Thoracic aorta (tissue), 2 donors: Measurements from ENCODE around the gene CRYZL1. TPM values are rescaled to one million over a fixed set of nuclear protein-coding genes. Genes with fewer than 3 reads are reported as not detected.

Experiments used
- ATAC-seq: fragments of 150-250 bp; one replicate; pipeline ENCODE4 v1.8.0; 2017; ENCODE audit warnings: low read depth; ENCODE audit not compliant: insufficient number of reproducible peaks, low FRiP score
- DNase-seq: peaks from one replicate; pipeline ENCODE4 v3.0.0-alpha.2; 2020; ENCODE audit warnings: low spot score
- H3K27ac ChIP-seq, 2 donors: fragments of 200-600 bp; sonication (generic); 1 replicate in 1 of 2; 2 replicates in 1 of 2; pipeline ENCODE4 v1.5.1; 2016; ENCODE audit warnings: mild to moderate bottlenecking in 2 of 2, moderate library complexity in 2 of 2
- H3K27me3 ChIP-seq: fragments of 200-600 bp; sonication (generic); replicated peaks from 2 replicates; pipeline ENCODE4 v1.6.0; 2016; ENCODE audit warnings: mild to moderate bottlenecking; ENCODE audit not compliant: insufficient read depth
- H3K36me3 ChIP-seq: fragments of 200-600 bp; sonication (generic); one replicate; pipeline ENCODE4 v1.5.1; 2016
- H3K4me1 ChIP-seq, 2 donors: fragments of 200-600 bp; sonication (generic); 1 replicate in 1 of 2; 2 replicates in 1 of 2; pipeline versions ENCODE4 v1.5.1 to v1.6.0; 2016; ENCODE audit warnings: low read depth in 2 of 2, mild to moderate bottlenecking in 1 of 2; ENCODE audit not compliant: control insufficient read depth in 1 of 2
- H3K4me3 ChIP-seq: fragments of 200-600 bp; sonication (generic); 2 replicates; pipeline ENCODE4 v1.5.1; 2016; ENCODE audit warnings: mild to moderate bottlenecking
- H3K9me3 ChIP-seq: fragments of 200-600 bp; sonication (generic); 2 replicates; pipeline ENCODE4 v1.5.1; 2016
- total RNA-seq, 2 donors: library from RNA; depleted of rRNA; stranded (reverse); fragments of >200 nt; gene quantifications; one replicate each; pipeline versions ENCODE4 v1.1.0 to v1.2.3, GENCODE V29; 2016
- TF ChIP-seq, protein P1 (sequence below): fragments of 200-600 bp; sonication (generic); IDR thresholded peaks from one replicate; pipeline ENCODE4 v1.5.1; 2019; ENCODE audit warnings: antibody characterized with exemption

The CRYZL1 gene
- total RNA-seq, 2 donors from 2014 or later = 26.8 to 61.4 TPM

DNA sequence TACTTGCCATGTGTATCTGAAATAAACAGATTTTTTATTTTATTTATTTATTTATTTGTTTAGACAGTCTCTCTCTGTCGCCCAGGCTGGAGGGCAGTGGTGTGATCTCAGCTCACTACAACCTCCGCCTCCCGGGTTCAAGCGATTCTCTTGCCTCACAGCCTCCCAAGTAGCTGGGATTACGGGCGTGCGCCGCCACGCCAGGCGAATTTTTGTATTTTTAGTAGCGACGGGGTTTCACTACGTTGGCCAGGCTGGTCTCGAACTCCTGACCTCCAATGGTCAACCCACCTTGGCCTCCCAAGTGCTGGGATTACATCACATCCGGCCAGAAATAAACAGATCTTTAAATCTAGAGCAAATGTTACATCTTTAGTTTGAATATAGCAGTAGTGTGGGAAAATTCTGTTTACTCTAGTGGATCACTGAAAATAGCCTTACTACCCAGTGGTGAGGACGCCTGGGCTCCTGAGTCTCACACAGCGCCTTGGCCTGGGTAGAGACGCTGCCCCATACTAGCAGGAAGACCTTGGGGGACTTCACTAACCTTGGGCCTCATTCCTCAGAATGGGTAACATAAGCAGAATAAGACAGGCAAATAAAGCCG lies 100.3 kb downstream of the CRYZL1 start:
- DNase-seq (no peak), ATAC-seq (no peak)
- H3K4me3 ChIP-seq = peak overlapping the region; percentile 80
- H3K27me3 ChIP-seq = no peaks in the 10 kb centered on the region
- peak overlapping the region; percentile 98 for H3K27ac ChIP-seq
- TF ChIP-seq, protein P1, sequence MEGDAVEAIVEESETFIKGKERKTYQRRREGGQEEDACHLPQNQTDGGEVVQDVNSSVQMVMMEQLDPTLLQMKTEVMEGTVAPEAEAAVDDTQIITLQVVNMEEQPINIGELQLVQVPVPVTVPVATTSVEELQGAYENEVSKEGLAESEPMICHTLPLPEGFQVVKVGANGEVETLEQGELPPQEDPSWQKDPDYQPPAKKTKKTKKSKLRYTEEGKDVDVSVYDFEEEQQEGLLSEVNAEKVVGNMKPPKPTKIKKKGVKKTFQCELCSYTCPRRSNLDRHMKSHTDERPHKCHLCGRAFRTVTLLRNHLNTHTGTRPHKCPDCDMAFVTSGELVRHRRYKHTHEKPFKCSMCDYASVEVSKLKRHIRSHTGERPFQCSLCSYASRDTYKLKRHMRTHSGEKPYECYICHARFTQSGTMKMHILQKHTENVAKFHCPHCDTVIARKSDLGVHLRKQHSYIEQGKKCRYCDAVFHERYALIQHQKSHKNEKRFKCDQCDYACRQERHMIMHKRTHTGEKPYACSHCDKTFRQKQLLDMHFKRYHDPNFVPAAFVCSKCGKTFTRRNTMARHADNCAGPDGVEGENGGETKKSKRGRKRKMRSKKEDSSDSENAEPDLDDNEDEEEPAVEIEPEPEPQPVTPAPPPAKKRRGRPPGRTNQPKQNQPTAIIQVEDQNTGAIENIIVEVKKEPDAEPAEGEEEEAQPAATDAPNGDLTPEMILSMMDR = no peak
- H3K36me3 ChIP-seq = peaks cover 8% of the 10 kb centered on the region
- no peaks in the 10 kb centered on the region for H3K9me3 ChIP-seq
- H3K4me1 ChIP-seq = peaks cover 22 to 28% of the 10 kb centered on the region in 2 donors

- peaks cover 8% of the 10 kb centered on the region for H3K36me3 ChIP-seq
- DNase-seq (no peak), ATAC-seq (no peak)
- no peaks in the 10 kb centered on the region for H3K9me3 ChIP-seq
- TF ChIP-seq, protein P1 = no peak
- no peak overlapping the region for H3K4me3 ChIP-seq
- peaks cover 17 to 23% of the 10 kb centered on the region in 2 donors for H3K4me1 ChIP-seq
- no peaks in the 10 kb centered on the region for H3K27me3 ChIP-seq
- no peak overlapping the region for H3K27ac ChIP-seq
Observed at GRCh38 chr21:33540711-33541104, 100.8 kb downstream of the CRYZL1 start.

DNA sequence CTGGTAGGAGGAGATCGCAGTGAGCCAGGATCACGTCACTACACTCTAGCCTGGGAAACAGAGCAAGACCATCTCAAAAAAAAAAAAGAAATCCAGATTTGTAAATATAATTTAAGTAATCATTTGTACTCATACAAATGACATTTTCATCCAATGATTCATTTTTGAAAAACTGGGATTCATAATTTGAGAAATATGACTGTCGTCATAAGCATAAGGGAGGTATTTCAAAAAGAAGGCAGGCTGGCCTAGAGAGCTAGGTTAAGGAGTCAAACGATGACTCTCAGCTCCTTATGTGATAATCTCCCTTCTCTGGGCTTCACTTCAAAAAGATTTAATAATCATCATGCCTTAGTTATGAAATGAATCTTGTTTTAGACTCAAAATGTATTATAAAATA lies 101.9 kb downstream of the CRYZL1 start:
- no peaks in the 10 kb centered on the region for H3K27me3 ChIP-seq
- no peak for DNase-seq
- no peak overlapping the region for H3K4me3 ChIP-seq
- no peaks in the 10 kb centered on the region for H3K9me3 ChIP-seq
- TF ChIP-seq, protein P1 = no peak
- no peak overlapping the region for H3K27ac ChIP-seq
- ATAC-seq = no peak
- peaks cover 8% of the 10 kb centered on the region for H3K36me3 ChIP-seq
- H3K4me1 ChIP-seq = peaks cover 8 to 12% of the 10 kb centered on the region in 2 donors

Other genes with a start within 250 kb of the CRYZL1 start
- gene IFNGR2, start 238.3 kb downstream of the CRYZL1 start, total RNA-seq = 10 to 100 TPM; 67.3 to 72.2 TPM
- 10 to 100 TPM; 51.4 to 79.9 TPM for gene TMEM50B, start 161.8 kb downstream of the CRYZL1 start, total RNA-seq
- gene DNAJC28, start 150.0 kb downstream of the CRYZL1 start, total RNA-seq = 1 to 10 TPM in 1 of 2 donors, under 1 TPM in 1; 0.42 to 1.5 TPM
- gene GART, start 99.6 kb downstream of the CRYZL1 start, total RNA-seq = 100 to 1,000 TPM in 1 of 2 donors, 10 to 100 TPM in 1; 64.4 to 172 TPM
- gene SON, start 98.7 kb downstream of the CRYZL1 start, total RNA-seq = 100 to 1,000 TPM; 260 to 331 TPM
- gene DONSON, start 53.1 kb downstream of the CRYZL1 start, total RNA-seq = 10 to 100 TPM; 12.1 to 19.2 TPM
- gene ITSN1, start 760 bp upstream of the CRYZL1 start, total RNA-seq = 10 to 100 TPM; 50.9 to 78.6 TPM